GM12801 (cell line): Measurements from ENCODE around the gene TAS1R3.

Experiments
- TF ChIP-seq, protein P1 (sequence below): IDR thresholded peaks from one replicate; pipeline ENCODE4 v1.5.1; 2011; ENCODE audit warnings: control low read depth; ENCODE audit not compliant: insufficient read length; ENCODE audit errors: extremely low read depth

TAS1R3 gene

DNA sequence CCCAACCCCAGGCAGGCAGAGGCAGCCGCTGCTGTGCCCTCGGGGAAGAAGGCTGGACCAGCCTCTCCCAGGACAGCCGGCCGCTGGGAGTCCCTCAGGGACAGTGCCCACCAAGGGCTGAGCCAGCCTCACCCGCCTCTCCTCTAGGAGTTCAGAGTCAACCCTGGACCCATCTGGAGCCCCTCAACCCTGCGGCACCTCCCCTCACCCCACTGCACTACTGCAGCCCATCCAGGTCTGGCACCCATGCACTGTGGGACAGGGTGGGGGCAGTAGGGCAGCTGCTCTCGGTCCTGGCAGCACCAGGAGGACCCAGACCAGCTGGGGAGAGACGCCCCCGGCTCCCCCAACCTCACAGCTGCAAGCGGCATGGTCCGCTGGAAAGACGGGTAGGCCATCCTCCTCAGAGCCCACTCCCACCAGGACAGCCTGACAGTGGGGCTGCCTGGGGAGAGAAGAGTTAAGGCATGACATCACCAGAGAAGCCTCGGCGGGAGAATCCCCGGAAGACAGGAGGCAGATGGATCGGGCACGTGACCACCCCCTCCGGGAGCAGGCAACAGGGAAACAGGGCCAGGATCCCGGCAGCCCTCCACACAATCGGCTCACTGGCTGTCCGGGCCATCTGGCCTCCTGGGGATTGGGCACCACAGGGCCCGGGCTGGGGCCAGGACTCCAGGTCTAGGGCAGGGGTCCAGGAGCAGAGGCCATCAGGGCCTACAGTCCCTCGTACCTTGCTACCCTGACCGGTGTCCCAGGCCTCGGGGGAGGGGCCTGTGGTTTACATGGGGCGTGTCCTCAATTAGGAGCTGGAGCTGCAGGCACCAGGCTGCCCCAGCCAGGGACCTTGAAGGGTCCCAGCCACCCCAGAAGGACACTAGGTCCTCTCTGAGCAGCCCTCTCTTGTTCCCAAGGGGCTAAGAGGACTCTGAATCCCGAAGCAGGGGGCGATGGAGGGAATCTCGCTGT is 26.5 kb upstream of the TAS1R3 start:
- TF ChIP-seq, protein P1, sequence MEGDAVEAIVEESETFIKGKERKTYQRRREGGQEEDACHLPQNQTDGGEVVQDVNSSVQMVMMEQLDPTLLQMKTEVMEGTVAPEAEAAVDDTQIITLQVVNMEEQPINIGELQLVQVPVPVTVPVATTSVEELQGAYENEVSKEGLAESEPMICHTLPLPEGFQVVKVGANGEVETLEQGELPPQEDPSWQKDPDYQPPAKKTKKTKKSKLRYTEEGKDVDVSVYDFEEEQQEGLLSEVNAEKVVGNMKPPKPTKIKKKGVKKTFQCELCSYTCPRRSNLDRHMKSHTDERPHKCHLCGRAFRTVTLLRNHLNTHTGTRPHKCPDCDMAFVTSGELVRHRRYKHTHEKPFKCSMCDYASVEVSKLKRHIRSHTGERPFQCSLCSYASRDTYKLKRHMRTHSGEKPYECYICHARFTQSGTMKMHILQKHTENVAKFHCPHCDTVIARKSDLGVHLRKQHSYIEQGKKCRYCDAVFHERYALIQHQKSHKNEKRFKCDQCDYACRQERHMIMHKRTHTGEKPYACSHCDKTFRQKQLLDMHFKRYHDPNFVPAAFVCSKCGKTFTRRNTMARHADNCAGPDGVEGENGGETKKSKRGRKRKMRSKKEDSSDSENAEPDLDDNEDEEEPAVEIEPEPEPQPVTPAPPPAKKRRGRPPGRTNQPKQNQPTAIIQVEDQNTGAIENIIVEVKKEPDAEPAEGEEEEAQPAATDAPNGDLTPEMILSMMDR, result no peak

DNA sequence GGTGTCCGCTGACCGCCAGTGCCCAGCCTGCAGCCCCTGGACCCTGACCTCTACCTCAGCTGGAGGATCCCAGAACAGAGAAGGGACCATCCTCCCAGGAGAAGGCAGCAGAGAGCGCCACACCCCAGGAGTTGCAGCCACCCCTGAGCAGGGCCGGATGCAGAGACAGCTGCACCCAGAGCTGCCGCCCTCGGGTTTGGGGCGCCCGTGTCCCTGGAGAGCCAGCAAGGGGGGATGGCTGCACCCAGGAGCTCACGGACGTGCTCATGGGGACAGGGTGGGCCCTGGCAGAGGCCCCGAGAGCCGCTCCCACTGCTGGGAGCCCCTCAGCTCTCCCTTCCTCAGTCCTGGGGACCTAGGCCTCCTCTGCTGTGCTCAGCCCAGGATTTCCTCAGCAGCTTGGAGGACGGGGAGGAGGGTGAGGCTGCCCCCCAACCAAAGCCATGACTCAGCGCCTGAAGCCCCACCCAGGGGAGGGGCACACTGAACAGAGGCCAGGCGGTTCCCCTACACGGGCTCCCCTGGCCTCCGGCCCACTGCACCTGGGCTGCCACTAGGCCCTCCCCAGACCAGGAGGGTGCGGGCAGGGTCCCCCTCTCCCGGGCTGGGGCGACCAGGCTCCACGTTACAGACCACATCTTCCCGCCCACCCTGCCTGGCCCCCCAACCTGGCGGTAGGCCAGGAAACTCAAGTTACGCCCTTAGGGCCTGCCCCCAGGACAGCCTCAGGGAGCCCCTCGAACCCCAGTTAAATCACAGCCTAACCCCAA is 25.6 kb upstream of the TAS1R3 start:
- TF ChIP-seq, protein P1, result no peak

DNA sequence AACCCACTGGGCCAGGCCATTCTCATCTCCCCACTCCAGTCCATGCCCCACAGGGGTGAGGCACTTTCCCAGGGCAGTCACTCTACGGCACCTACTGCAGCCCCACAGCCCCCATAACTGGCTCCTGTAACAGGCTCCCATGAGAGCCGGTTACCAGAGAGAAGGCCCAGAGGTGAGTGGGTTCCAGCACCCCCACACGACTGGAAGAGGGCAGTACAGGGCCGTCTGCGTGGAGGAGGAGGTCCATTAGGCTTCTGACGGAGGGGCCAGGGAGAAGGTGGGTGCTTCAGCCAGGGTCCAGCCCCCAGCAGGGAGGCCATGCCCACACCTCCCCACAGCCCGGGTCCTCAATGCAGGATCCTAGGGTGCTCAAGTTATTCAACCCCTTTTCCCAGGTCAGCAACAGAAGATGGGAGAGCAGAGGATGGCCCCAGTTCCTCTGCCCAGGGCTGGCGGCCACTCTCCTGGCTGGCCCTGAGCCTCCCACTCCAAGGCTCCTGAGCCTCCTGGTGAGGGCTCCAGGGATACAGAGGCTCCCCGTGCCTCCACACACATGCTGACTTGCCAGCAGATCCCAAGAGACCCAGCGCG is 24.9 kb upstream of the TAS1R3 start:
- TF ChIP-seq, protein P1, result no peak

DNA sequence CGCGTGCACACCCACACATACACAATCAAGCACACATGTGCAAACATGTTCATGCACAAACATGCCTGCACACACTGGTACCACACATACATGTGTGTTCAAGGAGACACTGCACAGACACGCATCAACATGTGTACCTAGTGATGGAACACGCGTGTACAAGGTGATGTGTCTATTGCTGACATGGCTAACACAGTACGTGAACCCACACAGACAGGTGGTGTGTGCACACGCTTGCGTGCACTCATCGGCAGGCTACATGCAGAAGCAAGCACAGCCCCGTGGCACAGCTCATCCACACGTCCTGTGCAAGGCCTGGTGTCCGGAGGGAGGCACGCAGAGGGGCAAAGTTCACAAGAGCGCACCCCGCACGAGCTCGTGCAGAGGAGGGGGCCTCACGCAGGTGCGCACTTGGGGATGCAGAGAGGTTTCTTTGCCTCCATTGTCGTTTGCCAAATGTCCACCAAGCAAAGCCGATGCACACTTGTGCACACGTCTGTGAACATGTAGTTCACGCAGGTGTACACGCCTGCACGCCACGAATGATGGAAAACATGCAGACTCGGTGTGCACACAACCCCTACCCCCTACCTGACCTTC is 24.3 kb upstream of the TAS1R3 start:
- TF ChIP-seq, protein P1, result no peak

DNA sequence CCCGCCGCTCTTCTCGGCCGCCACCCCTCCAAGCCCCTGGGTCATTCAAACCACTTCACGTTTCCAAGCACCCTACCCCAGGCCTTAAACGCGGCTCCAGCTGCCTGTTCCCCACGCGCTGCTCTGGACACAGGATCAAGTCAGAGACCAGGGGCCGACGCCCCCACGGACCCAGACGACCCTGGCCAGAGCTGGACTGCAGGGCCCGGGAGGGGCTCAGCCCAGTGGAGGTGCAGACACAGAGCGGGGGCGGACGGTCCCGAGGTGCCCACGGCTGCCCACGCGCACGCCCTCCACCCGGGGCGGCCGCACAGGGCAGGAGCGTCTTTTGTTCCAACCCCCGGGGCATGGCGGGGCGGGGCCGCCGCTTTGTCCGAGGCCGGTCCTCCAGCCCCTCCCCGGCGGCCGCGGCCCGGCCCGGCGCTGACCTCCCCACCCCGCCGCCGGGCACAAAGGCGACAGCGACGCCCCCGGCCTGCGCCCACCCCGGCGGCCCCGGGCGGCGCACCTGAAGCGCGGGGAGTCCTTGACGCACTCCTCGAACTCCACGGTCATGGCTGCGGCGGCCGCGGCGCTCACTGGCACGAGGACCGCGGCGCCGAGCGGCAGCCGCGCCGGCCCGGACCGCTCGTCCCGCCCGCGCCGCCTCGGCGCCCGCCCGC is 23.7 kb upstream of the TAS1R3 start:
- TF ChIP-seq, protein P1, result no peak

GRCh38 chr1:1307923-1308755 is 22.9 kb upstream of the TAS1R3 start, which contains the start of the genes ACAP3 and PUSL1:
Gene ACAP3 (minus strand): TSS chr1:1307930. CDS start chr1:1307815, 115 bp downstream.
Gene PUSL1 (plus strand): TSS chr1:1308597. CDS start chr1:1308644, 47 bp downstream.
- TF ChIP-seq, protein P1, result no peak
